ENCODE data around the gene TMOD4.

TMOD4 gene

DNA sequence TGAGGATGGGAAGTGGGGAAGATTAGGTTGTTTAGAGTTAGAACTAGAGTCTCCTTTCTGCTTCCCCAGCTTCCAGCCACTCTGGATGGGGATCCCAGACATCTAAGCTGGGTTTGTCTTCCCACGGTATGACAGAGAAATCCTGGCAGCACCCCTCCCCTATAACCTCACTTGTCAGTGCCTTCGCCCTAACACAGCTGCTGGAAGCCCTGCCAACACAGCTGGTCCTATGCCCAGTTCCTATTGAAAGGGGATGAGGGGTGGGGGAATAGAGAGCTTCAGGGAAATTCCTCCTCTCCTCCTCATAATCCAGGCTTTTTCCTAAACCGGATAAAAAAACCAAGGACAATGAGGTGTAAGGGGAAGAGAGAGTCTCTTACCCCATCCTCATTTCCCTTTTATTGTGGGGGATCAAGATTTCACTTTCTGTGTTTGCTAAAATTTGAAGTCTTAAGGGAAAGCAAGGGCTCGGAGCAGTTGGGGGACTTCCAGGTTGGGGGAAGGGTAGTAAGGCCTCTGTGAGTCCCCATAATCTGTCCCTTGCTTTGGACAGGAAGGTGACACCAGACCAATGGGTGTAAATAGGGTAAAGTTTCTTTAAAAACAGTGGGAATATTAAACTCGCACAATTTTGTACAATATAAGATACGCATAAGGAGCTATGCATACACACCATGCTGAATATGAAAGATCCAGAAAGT, 590 bp downstream of the TMOD4 start:
- peak; percentile 77 for DNase-seq

DNA sequence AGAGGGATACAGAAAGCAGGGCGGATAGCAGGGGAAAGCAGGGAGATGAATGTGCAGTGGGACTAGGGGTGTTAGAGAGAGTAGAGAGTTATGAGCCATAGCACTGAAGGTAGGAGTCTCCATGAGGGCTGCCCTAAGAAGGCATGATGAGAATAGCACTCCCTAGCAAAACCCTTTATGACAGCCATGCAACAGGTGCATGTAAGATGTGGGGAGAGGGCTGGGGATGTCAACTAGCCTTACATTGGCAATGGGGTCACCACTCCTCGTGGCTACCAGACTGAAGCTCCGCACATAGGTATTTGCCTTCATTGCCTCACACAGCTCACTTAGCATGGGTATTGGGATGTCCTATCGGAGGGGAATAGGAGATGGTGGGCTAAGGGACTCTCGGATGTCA, 4.6 kb downstream of the TMOD4 start:
- no peak for DNase-seq

DNA sequence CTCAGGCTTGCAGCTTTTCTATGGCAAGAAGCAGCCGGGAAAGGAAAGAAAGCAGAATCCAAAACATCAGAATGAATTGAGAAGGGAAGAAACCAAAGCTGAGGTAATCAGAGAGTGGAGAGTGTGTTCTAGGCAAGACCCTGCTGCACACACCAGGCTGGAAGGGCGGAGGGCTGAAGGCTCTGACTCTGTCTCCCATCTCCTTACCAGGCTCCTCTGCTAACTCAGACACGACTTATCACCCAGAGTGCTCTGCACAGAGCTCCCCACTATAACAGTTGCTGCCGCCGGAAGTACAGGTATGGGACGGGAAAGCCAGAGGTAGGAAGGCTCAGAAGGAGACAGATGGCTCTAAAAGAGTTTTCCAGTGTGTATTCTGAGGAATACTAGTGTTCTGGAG, 8.7 kb downstream of the TMOD4 start:
- no peak for DNase-seq

DNA sequence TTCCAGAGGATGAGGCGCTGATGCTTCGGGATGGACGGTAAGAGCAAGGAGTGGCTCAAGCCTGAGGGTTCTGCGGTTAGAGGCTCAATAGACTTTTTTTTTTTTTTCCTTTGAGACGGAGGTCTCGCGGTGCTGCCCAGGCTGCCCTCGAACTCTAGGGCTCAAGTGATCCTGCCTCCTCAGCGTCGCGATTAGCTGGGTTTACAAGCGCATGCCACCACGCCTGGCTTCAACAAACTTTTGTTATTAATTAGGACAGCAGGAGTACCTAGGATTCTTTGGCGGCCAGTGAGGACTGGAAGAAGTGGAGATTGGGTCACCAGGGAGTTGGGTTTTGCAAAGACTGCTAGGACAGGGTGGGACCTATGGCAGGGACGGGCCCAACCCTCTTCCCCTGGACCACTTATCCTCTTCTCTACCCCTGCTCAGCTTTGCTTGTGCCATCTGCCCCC, 9.2 kb downstream of the TMOD4 start:
- no peak for DNase-seq

DNA sequence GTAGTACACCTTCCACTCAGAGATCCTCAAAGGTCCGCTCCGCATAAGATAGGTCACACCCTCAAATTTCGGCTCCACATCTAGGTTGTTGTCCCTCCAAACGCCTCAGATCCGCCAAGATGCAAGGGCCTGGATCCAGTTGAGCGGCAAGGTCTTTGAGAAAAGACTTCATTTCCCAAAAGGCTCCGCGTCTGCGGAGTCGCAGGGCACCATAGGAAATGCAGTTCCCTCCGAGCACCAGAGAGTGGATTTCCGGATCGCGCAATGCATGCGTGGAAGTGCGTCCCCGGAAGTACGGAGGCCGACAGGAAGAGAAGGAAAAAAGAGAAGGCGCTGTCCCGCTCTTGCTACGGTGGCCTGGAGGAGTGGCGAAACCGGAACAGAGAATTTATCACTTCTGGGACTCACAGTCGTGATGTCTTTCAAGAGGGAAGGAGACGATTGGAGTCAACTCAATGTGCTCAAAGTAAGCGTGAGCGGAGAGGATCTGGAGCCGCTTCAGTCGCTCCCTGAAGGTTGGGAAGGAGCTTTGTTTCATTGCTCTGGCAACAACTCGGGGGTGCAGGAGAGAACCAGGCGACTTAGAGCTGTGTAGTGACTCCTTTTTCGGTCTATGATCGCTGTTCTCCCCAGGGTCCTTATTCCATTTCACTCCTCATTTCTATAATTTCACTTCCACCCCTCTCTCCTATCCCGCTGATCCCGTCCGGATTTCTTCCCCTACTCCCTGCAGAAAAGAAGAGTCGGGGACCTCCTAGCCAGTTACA, 9.9 kb downstream of the TMOD4 start, which contains the start of the genes LYSMD1 and SCNM1:
Gene LYSMD1, minus strand, starts transcription at position 165 of the 767 bp plus-strand sequence. CDS start 644 bp downstream, outside the sequence.
Gene SCNM1, plus strand, starts transcription at position 407 of the 767 bp plus-strand sequence. Its CDS starts 9 bp downstream, at position 416.
- peak; percentile 98 for DNase-seq

DNA sequence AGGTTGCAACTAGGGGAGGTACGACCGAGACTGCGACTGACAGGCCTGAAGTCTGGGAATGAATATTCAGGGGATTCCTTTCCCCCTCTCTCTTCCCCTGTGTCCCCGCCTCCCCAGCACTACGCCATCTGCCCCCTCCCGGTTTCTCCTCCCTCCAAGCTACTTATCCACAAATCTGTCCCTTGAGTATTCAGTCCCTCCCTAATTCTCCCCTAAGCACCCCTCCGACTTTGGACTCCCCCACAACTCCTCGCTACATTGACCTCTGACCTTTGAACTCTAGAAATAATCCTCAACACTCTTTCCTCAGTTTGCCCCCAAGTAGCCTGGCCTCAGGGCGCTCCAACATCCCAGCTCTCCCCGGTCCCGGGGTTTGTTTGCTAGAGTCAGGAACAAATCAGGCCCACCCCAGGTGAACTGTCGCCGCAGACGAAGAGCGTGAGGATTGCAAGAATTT, 10.5 kb downstream of the TMOD4 start:
- DNase-seq, result peak; percentile 75

DNA sequence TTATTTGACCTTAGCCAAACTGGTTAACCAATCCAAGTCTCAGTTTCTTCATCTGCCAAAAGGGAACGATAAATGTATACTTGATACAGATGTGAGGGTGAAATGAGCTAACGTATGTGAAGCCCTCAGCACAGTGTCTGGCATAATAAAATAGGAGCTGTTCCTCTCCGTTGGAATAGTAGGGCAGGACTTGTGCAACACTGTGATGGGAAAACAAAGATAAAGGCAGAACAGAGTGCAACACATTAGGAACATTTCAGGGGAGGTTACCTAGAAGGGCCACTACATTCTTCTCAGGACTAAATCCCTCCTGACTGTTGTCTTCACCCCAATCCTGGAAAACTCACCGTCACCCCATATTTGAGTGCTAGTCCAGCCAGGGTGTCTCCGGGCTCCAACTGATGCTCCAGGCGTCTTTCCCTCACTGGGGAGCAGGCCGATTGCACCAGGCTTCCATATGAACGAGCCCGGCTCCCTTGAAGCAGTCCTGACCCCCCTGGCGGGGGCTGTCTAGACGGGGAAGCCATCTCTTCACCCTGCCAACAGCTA, 11.0 kb downstream of the TMOD4 start:
- DNase-seq, result no peak

DNA sequence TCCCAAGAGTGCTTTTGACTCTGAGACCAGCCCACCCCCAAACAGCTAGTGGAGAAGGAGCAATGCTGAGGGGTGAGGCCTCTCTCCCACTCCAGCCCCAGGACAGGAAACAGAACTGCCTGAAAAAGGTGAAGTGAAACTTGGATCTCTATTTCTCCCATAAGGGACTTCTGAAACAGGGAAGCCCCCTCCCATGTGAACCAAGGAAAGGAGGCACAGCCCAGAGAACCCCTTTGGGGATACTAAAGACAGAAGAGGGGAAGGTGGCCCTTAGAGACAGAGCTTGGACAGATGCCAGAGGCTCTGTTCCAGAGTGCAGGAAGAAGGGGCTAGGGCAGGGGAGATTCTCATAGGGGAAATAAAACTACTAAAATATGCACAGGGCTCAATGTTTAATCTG, 16.4 kb downstream of the TMOD4 start:
- DNase-seq, result no peak

DNA sequence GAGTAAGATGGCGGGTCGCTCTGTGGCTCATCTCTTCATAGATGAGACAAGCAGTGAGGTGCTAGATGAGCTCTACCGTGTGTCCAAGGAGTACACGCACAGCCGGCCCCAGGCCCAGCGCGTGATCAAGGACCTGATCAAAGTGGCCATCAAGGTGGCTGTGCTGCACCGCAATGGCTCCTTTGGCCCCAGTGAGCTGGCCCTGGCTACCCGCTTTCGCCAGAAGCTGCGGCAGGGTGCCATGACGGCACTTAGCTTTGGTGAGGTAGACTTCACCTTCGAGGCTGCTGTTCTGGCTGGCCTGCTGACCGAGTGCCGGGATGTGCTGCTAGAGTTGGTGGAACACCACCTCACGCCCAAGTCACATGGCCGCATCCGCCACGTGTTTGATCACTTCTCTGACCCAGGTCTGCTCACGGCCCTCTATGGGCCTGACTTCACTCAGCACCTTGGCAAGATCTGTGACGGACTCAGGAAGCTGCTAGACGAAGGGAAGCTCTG, 17.0 kb downstream of the TMOD4 start:
- no peak for DNase-seq

DNA sequence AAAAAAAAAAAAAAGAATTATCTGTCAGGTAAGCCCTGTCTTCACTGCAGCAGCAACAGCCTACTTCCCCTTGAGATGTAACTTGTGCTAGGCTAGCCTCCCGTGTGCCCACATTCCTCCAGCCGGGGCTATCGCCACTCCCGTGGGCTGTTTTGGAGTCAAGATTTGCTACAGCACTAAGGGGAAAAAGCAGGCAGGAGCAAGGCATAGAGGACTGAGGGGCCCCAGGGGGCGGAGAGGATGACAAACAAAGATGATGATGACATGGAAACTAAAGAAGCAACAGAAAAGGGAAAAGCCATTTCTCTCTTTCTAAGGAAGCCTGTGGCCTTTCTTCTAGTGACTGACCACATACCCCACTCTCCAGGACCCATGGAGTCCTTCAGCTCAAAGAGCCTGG, 17.5 kb downstream of the TMOD4 start:
- no peak for DNase-seq

DNA sequence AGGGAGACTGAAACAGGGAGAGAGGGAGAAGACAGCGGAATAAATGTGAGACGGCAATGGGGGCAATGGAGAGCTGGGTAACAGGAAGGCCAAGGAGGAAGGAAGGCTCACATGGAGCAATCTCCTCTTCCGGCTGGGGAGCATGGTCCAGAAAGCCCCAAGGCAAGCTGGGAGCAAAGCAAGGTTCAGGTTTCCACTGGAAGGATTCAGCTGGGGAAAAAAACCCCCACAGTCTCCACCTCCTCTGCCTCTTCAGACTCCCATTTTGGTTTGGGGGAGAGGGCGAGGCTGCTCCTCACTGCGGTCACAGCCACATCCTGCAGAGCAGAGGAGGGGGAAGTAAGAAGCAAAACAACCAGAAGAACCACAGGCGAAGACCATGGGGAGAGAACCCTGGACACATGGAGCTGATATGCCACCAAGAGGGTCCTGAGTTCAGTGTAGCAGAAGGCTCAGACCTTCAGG, 18.7 kb downstream of the TMOD4 start:
- DNase-seq, result no peak

DNA sequence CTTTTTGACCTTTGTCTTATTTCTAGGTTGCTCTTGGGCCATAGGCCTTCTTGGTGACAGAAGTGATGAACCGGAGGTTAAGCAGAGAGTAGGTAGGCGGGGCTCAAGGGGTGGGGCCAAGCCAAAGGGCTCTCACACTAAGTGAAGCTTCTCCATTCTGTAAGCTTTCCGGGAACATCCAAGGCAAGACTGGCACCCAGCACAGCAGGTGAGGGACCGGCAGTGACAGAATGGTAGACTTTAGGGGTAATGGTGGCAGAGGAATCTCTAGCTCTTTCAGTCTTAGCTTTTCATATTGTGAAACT, 19.3 kb downstream of the TMOD4 start, which contains the start of gene TNFAIP8L2:
Gene TNFAIP8L2, plus strand, starts transcription at position 135 of the 305 bp plus-strand sequence. CDS start 2,049 bp downstream, outside the sequence.
- DNase-seq, result no peak

DNA sequence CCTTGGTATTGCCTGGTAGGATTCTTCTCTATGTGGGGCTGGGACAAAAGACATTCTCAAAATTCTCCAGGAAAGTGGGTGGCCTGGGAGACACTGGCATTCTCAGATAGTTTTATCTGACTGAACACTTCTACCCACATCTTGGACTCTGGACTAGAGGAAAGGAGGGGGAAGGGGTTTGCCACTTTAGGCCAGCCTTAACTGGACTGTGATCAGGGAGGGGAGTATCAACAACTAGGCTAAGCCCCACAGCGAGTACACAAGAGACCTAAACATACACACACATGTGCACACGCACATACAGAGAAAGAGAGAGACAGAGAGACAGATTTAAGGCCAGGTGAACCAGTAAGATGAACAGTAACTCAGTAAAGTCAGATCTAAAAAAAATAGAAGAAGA, 28.1 kb downstream of the TMOD4 start:
- DNase-seq, result no peak

DNA sequence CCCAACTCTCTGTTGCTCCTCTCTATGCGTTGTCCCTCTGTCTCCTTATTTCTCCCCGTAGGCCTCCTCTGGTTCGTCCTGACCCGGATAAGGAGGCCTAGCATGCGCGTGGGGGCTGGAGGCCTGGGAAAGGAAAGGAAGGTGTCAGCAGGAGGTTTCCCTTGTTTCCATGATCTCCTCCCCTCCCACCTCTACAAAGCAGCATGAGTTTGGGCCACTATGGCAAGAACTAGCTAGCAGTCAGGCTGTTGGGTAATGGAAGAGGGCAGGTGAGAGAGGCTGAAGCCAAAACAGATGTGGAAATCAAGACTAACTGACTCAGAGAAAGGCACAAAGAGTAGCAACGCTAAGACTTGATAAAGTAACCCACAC, 28.7 kb downstream of the TMOD4 start:
- peak; percentile 49 for DNase-seq

DNA sequence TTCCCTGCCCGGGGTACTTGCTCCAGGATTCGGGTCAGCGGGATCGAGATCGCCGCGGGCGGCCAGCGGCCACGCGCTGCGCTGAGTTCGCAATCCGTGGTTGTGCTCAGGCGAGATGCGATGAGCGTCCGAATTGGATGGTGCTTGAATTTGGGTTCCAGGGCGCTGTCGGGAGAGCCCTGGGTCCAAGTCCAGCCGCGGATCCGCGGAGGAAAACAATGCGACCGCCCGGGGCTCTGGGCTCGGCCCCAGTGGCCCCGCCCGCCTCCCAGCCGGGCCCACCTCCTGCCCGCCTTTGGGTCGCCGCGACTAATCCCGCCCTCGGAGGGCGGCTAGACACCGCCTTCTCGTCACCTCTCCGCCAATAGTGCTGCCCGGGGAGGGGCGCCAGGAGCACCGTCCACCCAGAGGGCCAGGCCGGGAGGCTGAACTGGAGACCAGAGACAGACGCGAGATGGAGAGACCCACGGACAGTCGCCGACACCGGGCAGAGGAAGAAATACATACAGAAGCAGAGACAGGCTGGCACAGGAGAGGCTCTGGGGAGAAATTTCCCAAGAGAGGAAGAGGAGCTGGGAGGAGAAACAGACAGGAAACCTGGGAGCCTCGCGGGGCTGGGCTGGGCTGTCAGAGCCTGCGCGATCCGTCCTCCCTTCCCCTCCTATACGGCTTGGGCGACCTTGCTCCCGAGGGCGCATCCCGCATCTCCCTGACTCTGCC, 29.2 kb downstream of the TMOD4 start, which contains the start of gene SEMA6C:
Gene SEMA6C, minus strand, starts transcription at position 220 of the 720 bp plus-strand sequence. CDS start 4,010 bp downstream, outside the sequence.
- peak; percentile 97 for DNase-seq

DNA sequence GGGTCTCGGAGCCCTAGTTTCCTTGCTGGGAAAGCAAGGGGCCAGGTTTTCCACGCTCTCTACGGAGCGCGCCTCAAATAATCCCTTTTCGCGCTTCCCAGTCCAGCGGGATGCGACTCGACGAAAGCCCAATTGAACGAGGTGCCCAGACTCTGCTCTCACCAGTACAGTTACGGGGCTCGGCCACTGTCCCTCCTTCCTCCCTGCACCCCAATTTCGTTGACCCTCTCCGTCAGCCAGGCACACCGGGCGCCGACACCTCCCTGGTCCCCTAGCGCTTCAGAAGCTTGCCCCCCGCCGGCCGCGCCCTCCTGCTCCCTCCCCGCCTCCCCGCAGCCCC, 29.7 kb downstream of the TMOD4 start:
- DNase-seq, result no peak

DNA sequence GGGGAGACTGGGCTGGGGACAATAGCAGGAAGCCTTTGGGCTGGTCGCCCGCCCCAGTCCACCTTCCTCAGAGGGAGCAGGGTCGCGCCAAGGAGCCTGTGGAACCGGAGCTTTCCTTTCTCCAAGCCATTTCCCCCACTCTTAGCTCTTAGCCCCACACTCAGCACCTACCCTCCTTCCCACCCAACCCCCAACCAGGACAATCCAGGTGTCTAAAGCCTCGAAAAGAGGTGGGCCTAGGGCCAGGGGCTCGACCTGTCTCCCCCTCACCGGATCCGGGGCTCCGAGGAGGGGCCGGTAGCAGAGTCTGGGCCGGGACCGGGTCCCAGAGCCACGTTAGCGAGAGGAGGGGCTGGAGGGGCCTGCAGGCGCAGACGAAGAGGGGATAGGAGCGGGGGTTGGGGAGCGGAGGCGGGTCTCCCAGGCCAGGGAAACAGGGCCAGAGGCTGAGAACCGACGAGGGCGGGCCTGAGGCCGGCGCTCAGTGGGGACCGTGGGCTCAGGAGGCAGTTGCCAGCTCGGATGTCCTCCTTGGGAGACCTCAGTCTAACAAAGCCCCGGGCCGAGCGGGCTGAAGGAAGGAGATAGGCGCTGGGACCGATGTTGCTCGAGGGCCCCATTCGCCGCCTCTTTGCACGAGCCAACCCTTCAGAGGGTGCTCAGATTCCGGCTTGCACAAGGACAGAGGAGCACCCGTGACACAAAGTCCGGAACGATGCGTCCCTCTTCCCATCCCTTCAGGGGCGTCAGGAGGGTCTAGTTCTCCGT, 30.3 kb downstream of the TMOD4 start:
- DNase-seq, result peak; percentile 66

DNA sequence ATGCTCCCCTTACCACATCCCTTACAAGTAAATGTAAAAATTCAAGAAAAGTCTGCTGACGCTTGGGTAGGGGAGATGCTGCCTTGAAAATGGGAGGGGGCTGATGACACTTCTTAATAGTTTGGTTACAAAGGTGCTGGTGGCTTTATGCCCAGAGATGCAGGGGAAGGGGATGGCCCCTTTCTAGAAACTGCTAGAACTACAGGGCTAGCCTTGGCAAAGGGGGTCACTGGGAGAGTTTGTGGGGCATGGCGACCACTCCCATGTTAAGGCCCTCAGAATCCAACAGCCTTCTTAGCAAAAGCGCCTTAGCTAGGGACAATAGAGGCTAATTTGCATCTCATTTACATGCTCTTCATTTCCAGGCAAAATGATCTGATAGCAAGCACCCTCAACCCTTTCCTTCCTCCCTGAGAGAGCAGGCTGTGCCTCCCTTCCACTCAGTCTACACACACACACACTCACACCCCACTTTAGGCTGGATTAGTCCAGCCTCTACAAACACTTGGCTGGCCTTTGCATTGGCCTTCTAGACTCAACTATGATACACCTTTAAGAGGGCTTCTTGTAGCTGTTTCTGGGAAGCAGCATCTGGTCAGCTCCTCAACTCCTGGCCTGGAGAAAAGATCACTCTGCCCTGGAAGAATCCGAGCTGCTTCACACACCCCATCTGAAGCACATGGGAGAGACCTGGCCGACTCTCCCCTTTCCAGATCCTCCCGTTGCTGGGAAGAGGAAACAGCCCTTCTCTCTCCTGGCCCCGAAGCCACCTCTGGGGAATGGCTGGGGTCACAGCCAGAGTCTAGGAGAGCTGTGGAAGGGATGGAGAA, 31.1 kb downstream of the TMOD4 start:
- DNase-seq, result peak; percentile 77

DNA sequence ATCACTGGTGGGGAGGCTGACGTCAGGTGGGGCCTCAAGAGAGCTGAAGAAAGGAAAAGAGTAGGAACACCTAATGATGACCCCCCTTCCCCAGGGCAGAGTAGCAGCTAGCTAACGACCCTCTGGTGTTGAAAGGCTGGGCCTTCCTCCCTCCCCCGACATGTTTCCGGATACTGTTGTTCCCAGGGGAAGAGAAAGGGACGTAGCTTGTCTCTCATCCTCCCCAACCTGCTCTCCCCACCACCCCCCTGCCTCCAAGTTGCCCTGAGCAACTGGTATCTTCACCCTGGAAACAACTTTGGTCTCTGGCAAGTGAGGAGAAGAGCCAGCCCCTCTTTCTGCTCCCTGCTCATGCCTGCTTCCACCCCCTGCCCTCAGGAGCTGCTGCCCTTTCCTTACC, 31.8 kb downstream of the TMOD4 start:
- no peak for DNase-seq

DNA sequence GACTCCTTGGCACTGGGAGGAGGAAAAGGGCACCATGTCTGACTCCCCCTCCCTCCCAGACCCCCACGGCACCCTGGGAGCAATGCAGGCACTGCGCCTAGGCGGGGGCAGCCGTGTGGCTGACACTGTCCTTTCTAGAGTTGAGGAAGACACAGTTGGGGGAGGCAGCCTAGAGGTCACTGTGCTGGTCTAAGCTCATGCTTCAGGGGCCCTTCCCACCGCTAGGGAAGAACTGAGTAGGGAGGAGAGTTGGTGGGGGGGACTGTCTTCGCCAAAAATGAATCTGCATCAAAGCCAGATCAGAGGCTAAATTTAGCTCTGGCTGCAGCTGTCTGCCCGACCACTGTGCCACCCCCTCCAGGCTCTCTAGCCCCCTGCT, 32.7 kb downstream of the TMOD4 start:
- no peak for DNase-seq

DNA sequence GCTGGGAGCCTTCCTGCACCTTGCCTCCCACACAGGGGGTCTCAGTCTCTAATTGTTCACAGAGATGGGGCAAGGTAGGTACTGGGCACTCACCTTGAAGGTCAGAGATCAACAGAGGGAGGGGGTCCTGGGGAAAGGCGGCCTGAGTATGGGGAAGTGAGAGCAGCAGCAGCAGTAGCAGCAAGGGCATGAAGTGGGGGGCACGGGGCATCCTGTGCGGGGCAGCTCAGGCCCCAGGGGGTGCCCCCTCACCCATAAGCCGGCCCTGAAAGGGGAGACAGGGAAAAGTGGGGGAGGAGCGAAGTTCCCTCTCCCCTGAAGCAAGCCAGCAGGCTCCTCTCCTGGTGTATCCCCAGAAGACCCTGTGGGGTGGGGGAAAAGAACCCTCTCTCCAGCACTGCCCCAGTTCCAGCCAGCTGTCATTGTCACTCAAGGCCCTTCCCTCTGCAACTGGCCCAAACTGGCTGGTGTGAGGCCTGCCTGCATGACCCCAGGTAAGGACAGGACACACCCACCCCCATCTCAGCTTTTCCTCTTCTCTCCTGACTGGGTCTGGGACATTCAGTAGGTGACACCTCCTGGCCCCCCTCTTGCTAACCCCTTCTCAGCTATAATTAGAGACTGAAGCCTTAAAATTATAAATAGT, 33.2 kb downstream of the TMOD4 start:
- DNase-seq, result peak; percentile 63

Measured in right hindlimb (tissue), 1 donor.